HepG2 (cell line): Measurements from ENCODE around the gene UBE2I. TPM values are rescaled to one million over a fixed set of nuclear protein-coding genes. Genes with fewer than 3 reads are reported as not detected.

Experiments
- ATAC-seq: fragments of 200-7000 bp; cut with Tn5 transposase; 3 replicates; pipeline ENCODE4 v1.9.1; 2020; ENCODE audit warnings: mild to moderate bottlenecking, moderate library complexity
- BruUV-seq: library from RNA; stranded (reverse); fragments of 400-500 nt; replicated peaks from 2 replicates; lab custom pipeline; 2021; lab: Mats Ljungman, UMichigan
- CTCF ChIA-PET: fragments of 300-600 bp; formaldehyde crosslinking; extraction: SDS; loops from one replicate; lab custom pipeline; 2021; ENCODE audit warnings: low total read pairs, inconsistent platforms, low intra/inter-chr PET ratio; lab: Yijun Ruan, JAX
- POLR2A ChIA-PET: fragments of 350-600 bp; sonication (Branson Sonifier 250); formaldehyde crosslinking; loops from one replicate; lab custom pipeline; 2020; ENCODE audit warnings: antibody characterized with exemption, inconsistent platforms; lab: Yijun Ruan, JAX
- DNase-seq: peaks from one replicate; pipeline ENCODE4 v3.0.0-alpha.2; 2015; ENCODE audit warnings: low spot score
- FAIRE-seq: peaks from 3 replicates; lab custom pipeline; 2011; peaks lifted over from hg19 to GRCh38; lab: Jason Lieb, UNC
- H2AFZ ChIP-seq: one replicate; pipeline ENCODE4 v1.6.1; 2011; ENCODE audit warnings: low read length, inconsistent platforms
- H3K27ac ChIP-seq: fragments of 300-600 bp; 3 replicates; pipeline ENCODE4 v1.8.0; 2011; ENCODE audit warnings: mixed run types, mild to moderate bottlenecking, mixed read lengths, low read length, inconsistent platforms; ENCODE audit not compliant: insufficient read depth; ENCODE audit errors: extremely low read length
- H3K27me3 ChIP-seq, 2 experiments: fragments of 200-600 bp in 1 of 2; 2 replicates in 1 of 2; 3 replicates in 1 of 2; pipeline versions ENCODE4 v1.6.0 to v1.8.0; 2011; ENCODE audit warnings: low read length in 2 of 2, mild to moderate bottlenecking in 2 of 2, moderate library complexity in 2 of 2, inconsistent platforms in 1 of 2; ENCODE audit not compliant: insufficient read depth in 2 of 2, control insufficient read depth in 1 of 2
- H3K36me3 ChIP-seq, 2 experiments: fragments of 200-600 bp in 1 of 2; replicated peaks in 1 of 2; 2 replicates in 1 of 2; 3 replicates in 1 of 2; pipeline versions ENCODE4 v1.5.1 to v1.8.0; 2011; ENCODE audit warnings: low read length in 2 of 2, inconsistent platforms in 1 of 2; ENCODE audit not compliant: insufficient read depth in 2 of 2, control insufficient read depth in 1 of 2
- H3K4me1 ChIP-seq: 2 replicates; pipeline ENCODE4 v1.5.1; 2012; ENCODE audit warnings: low read length, inconsistent platforms; ENCODE audit not compliant: insufficient read depth
- H3K4me2 ChIP-seq: 2 replicates; pipeline ENCODE4 v1.6.0; 2011; ENCODE audit warnings: low read depth, low read length, inconsistent platforms
- H3K4me3 ChIP-seq, 3 experiments: fragments of 200-600 bp in 1 of 3; sonication (generic), shearing (Covaris generic) in 1 of 3; replicated peaks in 1 of 3; 2 replicates each; pipeline ENCODE4 v1.5.1; 2011 to 2016; ENCODE audit warnings: low read length in 3 of 3, inconsistent platforms in 2 of 3, low read depth in 2 of 3, mild to moderate bottlenecking in 2 of 3, control low read depth in 1 of 3, mixed read lengths in 1 of 3; ENCODE audit not compliant: insufficient read depth in 1 of 3
- H3K79me2 ChIP-seq: one replicate; pipeline ENCODE4 v1.6.1; 2011; ENCODE audit warnings: low read length, inconsistent platforms; ENCODE audit not compliant: insufficient read depth
- H3K9ac ChIP-seq: 2 replicates; pipeline ENCODE4 v1.6.0; 2011; ENCODE audit warnings: mild to moderate bottlenecking, low read depth, low read length, inconsistent platforms; ENCODE audit not compliant: insufficient read depth
- H3K9me3 ChIP-seq: 2 replicates; pipeline ENCODE4 v1.5.1; 2012; ENCODE audit warnings: mild to moderate bottlenecking, low read length
- H4K20me1 ChIP-seq: 2 replicates; pipeline ENCODE4 v1.6.0; 2011; ENCODE audit warnings: inconsistent platforms, mild to moderate bottlenecking, low read length, moderate library complexity; ENCODE audit not compliant: insufficient read depth
- BCL3 ChIP-seq: sonication (generic); formaldehyde crosslinking; IDR thresholded peaks from 2 replicates; pipeline ENCODE4 v1.5.1; 2020; ENCODE audit warnings: mild to moderate bottlenecking, missing genetic modification reagents, moderate library complexity
- CHD2 ChIP-seq: IDR thresholded peaks from 2 replicates; pipeline ENCODE4 v1.6.1; 2011; ENCODE audit warnings: low read depth, low read length, improper control_type of control experiment
- LCORL ChIP-seq, 2 experiments: fragments of 450-650 bp in 1 of 2; sonication (generic) in 1 of 2; formaldehyde crosslinking in 1 of 2; IDR thresholded peaks; 2 replicates each; pipeline versions ENCODE4 v1.5.0 to v1.6.1; 2017 to 2020; ENCODE audit warnings: antibody characterized with exemption in 1 of 2, missing genetic modification reagents in 1 of 2
- POLR2AphosphoS5 ChIP-seq: IDR thresholded peaks from 2 replicates; pipeline ENCODE4 v1.6.1; 2012; ENCODE audit warnings: low read depth, low read length
- RAD51 ChIP-seq: fragments of 450-650 bp; IDR thresholded peaks from 2 replicates; pipeline ENCODE4 v1.6.1; 2016; ENCODE audit warnings: borderline replicate concordance
- RELA ChIP-seq: sonication (generic); formaldehyde crosslinking; IDR thresholded peaks from 2 replicates; pipeline ENCODE4 v1.4.0; 2020; ENCODE audit warnings: missing genetic modification reagents
- SUZ12 ChIP-seq: fragments of 150-350 bp; IDR thresholded peaks from 2 replicates; pipeline ENCODE4 v1.6.1; 2014; ENCODE audit warnings: low read depth, low read length
- TCF7L2 ChIP-seq: IDR thresholded peaks from 2 replicates; pipeline ENCODE4 v1.6.1; 2011; ENCODE audit warnings: mild to moderate bottlenecking, low read depth, low read length, moderate library complexity
- ZNF362 ChIP-seq: sonication (generic); formaldehyde crosslinking; IDR thresholded peaks from 2 replicates; pipeline ENCODE4 v1.4.0; 2020; ENCODE audit warnings: missing genetic modification reagents, mild to moderate bottlenecking, borderline replicate concordance
- ZNF639 ChIP-seq: conservative IDR thresholded peaks from 2 replicates; pipeline ENCODE4 v1.6.1; 2018; ENCODE audit warnings: missing genetic modification reagents
- ZNF660 ChIP-seq: sonication (generic); formaldehyde crosslinking; IDR thresholded peaks from 2 replicates; pipeline ENCODE4 v1.5.1; 2020; ENCODE audit warnings: mild to moderate bottlenecking, low read depth, missing genetic modification reagents, borderline replicate concordance
- ZNF749 ChIP-seq: sonication (generic); formaldehyde crosslinking; IDR thresholded peaks from 2 replicates; pipeline ENCODE4 v1.8.0; 2022; ENCODE audit warnings: mild to moderate bottlenecking, missing genetic modification reagents, moderate library complexity, borderline replicate concordance
- ZNF784 ChIP-seq: sonication (generic); formaldehyde crosslinking; IDR thresholded peaks from 2 replicates; pipeline ENCODE4 v1.5.1; 2020; ENCODE audit warnings: missing genetic modification reagents, mild to moderate bottlenecking, borderline replicate concordance
- WGBS: methylation state at CpG from one replicate; pipeline ENCODE4 v1.1.6; 2017; ENCODE audit warnings: low lambda C conversion rate; 5-methylcytosine and 5-hydroxymethylcytosine counted together
- in situ Hi-C: cut with HindIII; loops from 2 replicates; pipeline ENCODE4 v1.10.0; 2017; ENCODE audit warnings: low pct_unique_long_range_greater_than_20kb; ENCODE audit not compliant: extremely low pct_ligation_motif_present
- intact Hi-C: fragments of 100-400 bp; cut with micrococcal nuclease; formaldehyde crosslinking; loops from one replicate; pipeline ENCODE4 v1.10.0; 2022; ENCODE audit not compliant: unreplicated experiment
- polyA plus RNA-seq, 8 experiments: library from polyadenylated mRNA; depleted of rRNA in 3 of 8; stranded (reverse) in 7 of 8; unstranded in 1 of 8; fragments of >200 nt; fragmentation: Illumina TruSeq in 4 of 8; extraction: Trizol in 4 of 8; gene quantifications; 2 replicates each; pipeline versions ENCODE4 v1.2.1 to v1.2.3, GENCODE V29; 2011 to 2016; ENCODE audit warnings: low read depth in 4 of 8, missing spikeins in 1 of 8, mixed read lengths in 1 of 8; ENCODE audit not compliant: insufficient read depth in 1 of 8
- total RNA-seq, 5 experiments: library from RNA; depleted of rRNA; stranded (reverse); fragments of >200 nt; fragmentation: Illumina TruSeq; extraction: Trizol; gene quantifications; 2 replicates each; pipeline ENCODE4 v1.2.3, GENCODE V29; 2016; ENCODE audit warnings: low read depth in 1 of 5

The UBE2I gene
- total and polyA plus RNA-seq, 2 of the 13 experiments (the other 11 are each of a cell fraction or from before 2014, with no cell fraction given): 75.8 to 98.9 TPM

- no peak for ATAC-seq
- Histone ChIP-seq H4K20me1 (no peaks in the 10 kb centered on the region), H2AFZ (no peak overlapping the region)
- TF ChIP-seq ZNF784 (CRISPR knock-in tag): no peak
- TF ChIP-seq RAD51: no peak
- no peak for TF ChIP-seq RELA (CRISPR knock-in tag)
- TF ChIP-seq BCL3 (CRISPR knock-in tag): no peak
- no peak for TF ChIP-seq SUZ12
- TF ChIP-seq ZNF362 (CRISPR knock-in tag): no peak
- TF ChIP-seq TCF7L2: no peak
- TF ChIP-seq ZNF639: no peak
- TF ChIP-seq POLR2AphosphoS5: no peak
- no peak for TF ChIP-seq CHD2
- no peak for TF ChIP-seq ZNF749 (CRISPR knock-in tag)
- TF ChIP-seq ZNF660 (CRISPR knock-in tag): no peak
- TF ChIP-seq LCORL (IDR thresholded peaks at IDR 0.05): no peak
- TF ChIP-seq LCORL (CRISPR knock-in tag; IDR thresholded peaks at IDR 0.05): no peak
- TF ChIP-seq, all 625 proteins: peak for 0
- Histone ChIP-seq H3K27ac (no peak overlapping the region), H3K4me3 (no peak overlapping the region), H3K4me1 (peaks cover 6% of the 10 kb centered on the region; the same call in 1 of the 2 replicates), H3K36me3 (no peaks in the 10 kb centered on the region), H3K9me3 (no peaks in the 10 kb centered on the region), H3K9ac (no peak overlapping the region), H3K27me3 (peaks cover 34 to 87% of the 10 kb centered on the region in 2 experiments), H3K4me2 (no peak overlapping the region), H3K79me2 (no peaks in the 10 kb centered on the region)
- no peak for FAIRE-seq
- no peak for DNase-seq
- CTCF ChIA-PET: no interaction called here
- POLR2A ChIA-PET: no interaction called here
- 37% methylated on average over 16 of the region's 17 CpGs for WGBS
- in situ Hi-C loops (no loop called here), intact Hi-C loops (no loop called here)
- BruUV-seq: no TSS peak
These were observed 26.1 kb upstream of the UBE2I start for GRCh38 chr16:1283296-1283695.
